ENCODE results near the gene KRTAP10-10. TPM values are rescaled to one million over a fixed set of nuclear protein-coding genes. Genes with fewer than 3 reads are reported as not detected.

Gene KRTAP10-10, protein sequence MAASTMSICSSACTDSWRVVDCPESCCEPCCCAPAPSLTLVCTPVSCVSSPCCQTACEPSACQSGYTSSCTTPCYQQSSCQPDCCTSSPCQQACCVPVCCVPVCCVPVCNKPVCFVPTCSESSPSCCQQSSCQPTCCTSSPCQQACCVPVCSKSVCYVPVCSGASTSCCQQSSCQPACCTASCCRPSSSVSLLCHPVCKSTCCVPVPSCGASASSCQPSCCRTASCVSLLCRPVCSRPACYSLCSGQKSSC
- not detected in 2 replicates for total RNA-seq (2011; cell fraction: chromatin; rRNA removed; ENCODE audit: low replicate concordance)
- not detected in 2 replicates for total RNA-seq (2011; cell fraction: nucleolus; rRNA removed)
- not detected in 2 replicates for total RNA-seq (2011; cell fraction: nucleoplasm; rRNA removed)
- not detected in 2 replicates for total RNA-seq (2014; rRNA removed)
- not detected in 2 replicates for total RNA-seq (2014; rRNA removed; fragmentation: Illumina TruSeq; extraction: Trizol)
- not detected in 2 replicates for total RNA-seq (2015; rRNA removed; fragmentation: Illumina TruSeq; extraction: Trizol)
- total RNA-seq (2021): not detected in 2 replicates
- not detected in 2 replicates for polyA plus RNA-seq (2011; rRNA removed)
- not detected in 2 replicates for polyA plus RNA-seq (2011; cell fraction: cytosol; rRNA removed)
- not detected in 2 replicates for polyA plus RNA-seq (2011; cell fraction: nucleus; rRNA removed)
- polyA plus RNA-seq (2012): not detected in 2 replicates
- polyA plus RNA-seq (2014; fragmentation: Illumina TruSeq; extraction: Trizol): not detected in 2 replicates
- polyA plus RNA-seq (2014; fragmentation: Nextera tagmentation; extraction: Ambion mirVana): not detected
- not detected in 2 replicates for polyA plus RNA-seq (2014; rRNA removed)
- not detected in 2 replicates for polyA minus RNA-seq (2011; rRNA and poly(A)+ RNA removed)
- not detected in 2 replicates for polyA minus RNA-seq (2011; cell fraction: cytosol; rRNA and poly(A)+ RNA removed)
- polyA minus RNA-seq (2011; cell fraction: nucleus; rRNA and poly(A)+ RNA removed): not detected in 2 replicates
- not detected for Bru-seq, nascent RNA
- BruChase-seq, experiment 1, labeled RNA remaining after a 2-hour chase: not detected
- BruChase-seq, experiment 2, labeled RNA remaining after a 6-hour chase: not detected
- long read RNA-seq, experiment 1: 0 reads
- long read RNA-seq, experiment 2: 0 reads
- long read RNA-seq, experiment 3: 0 reads

DNA sequence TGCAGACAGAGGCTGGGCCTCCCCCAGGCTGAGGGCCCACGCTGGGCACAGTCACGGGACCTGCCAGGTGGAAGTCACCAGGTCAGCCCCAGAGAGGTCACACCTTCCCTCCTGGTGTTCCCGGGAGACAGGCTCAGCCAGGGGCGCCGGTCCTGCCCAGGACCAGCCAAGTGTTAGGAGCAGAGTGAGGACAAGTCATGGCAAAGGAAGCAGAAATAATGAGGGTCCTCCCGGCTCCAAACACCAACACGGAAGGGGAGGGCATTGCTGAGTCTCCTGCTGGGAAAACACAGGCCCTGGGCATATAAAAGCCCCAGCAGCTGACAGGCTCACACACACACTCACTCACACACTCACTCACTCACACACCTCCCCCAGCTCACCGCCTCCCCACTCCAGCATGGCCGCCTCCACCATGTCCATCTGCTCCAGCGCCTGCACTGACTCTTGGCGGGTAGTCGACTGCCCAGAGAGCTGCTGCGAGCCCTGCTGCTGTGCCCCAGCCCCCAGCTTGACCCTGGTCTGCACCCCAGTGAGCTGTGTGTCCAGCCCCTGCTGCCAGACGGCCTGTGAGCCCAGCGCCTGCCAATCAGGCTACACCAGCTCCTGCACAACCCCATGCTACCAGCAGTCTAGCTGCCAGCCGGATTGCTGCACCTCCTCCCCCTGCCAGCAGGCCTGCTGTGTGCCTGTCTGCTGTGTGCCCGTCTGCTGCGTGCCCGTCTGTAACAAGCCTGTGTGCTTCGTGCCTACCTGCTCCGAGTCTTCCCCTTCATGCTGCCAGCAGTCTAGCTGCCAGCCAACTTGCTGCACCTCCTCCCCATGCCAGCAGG lies at the start of gene KRTAP10-10:
Gene KRTAP10-10, plus strand, starts transcription at position 339 of the 833 bp plus-strand sequence. Its CDS starts 62 bp downstream, at position 401.
- intact Hi-C loops (cut with micrococcal nuclease) (no loop called here), in situ Hi-C loops (cut with MboI) (no loop called here)
- Histone ChIP-seq H3K79me2 (ENCODE audit: control insufficient read depth, insufficient read depth, low read length) (no peaks in the 10 kb centered on the region), H3K4me3 (no peak within 1 kb of the TSS), H3K27ac (ENCODE audit: extremely low read depth, low read depth, low read length) (no peak within 1 kb of the TSS), H3K4me1 (replicated peaks in 1 of 2; ENCODE audit: control insufficient read depth in 2 of 2, insufficient read depth in 2 of 2, low read length in 2 of 2) (peaks cover 0 to 3% of the 10 kb centered on the region in 2 experiments; a peak in 2 of 5 replicates), H2AFZ (ENCODE audit: low read depth, low read length) (no peak within 1 kb of the TSS), H3K9me1 (ENCODE audit: control insufficient read depth, insufficient read depth, low read length) (no peaks in the 10 kb centered on the region), H3K9me3 (replicated peaks; ENCODE audit: control insufficient read depth, insufficient read depth, low read depth, low read length) (no peaks in the 10 kb centered on the region), H3K4me2 (ENCODE audit: insufficient read depth, low read length) (no peak within 1 kb of the TSS), H3K9ac (ENCODE audit: insufficient read depth in 1 of 2, low read depth in 2 of 2, low read length in 2 of 2) (no peak within 1 kb of the TSS; a peak in 1 of 4 replicates), H4K20me1 (replicated peaks; ENCODE audit: control insufficient read depth, insufficient read depth, low read length) (no peaks in the 10 kb centered on the region), H3K27me3 (ENCODE audit: control insufficient read depth in 2 of 2, insufficient read depth in 2 of 2, low read length in 2 of 2) (peaks cover 0 to 6% of the 10 kb centered on the region in 2 experiments; a peak in 2 of 5 replicates), H3K36me3 (ENCODE audit: control insufficient read depth, insufficient read depth, low read length) (no peaks in the 10 kb centered on the region)
- no TSS peak for BruUV-seq (replicated peaks)
- FAIRE-seq (no peak), ATAC-seq (peak; percentile 36; the same call in 1 of the 3 replicates), DNase-seq (ENCODE audit: extremely low read depth in 1 of 4, low spot score in 3 of 4) (no peak)
- CTCF ChIA-PET (ENCODE audit: low intra/inter-chr PET ratio): no interaction called here
- WGBS (ENCODE audit: insufficient coverage, low coverage, missing lambda C conversion rate): 0% methylated on average over 21 of the region's 21 CpGs
- POLR2A ChIA-PET: interaction anchor here (0.6 kb wide), 2 partner anchors 12 to 13 kb away, joined by 3 read pairs; no protein-coding TSS in a partner anchor
- TF ChIP-seq BRF1 (IDR thresholded peaks at IDR 0.05; ENCODE audit: borderline replicate concordance, extremely low read depth, insufficient read length) (no peak), MCM2 (IDR thresholded peaks at IDR 0.05; ENCODE audit: low read depth) (no peak), PATZ1 (CRISPR knock-in tag; IDR thresholded peaks at IDR 0.05; ENCODE audit: borderline replicate concordance) (no peak), ESRRA (IDR thresholded peaks at IDR 0.05; ENCODE audit: borderline replicate concordance, low read depth) (no peak), ZNF124 (CRISPR knock-in tag; IDR thresholded peaks at IDR 0.05) (no peak), MTA2 (IDR thresholded peaks at IDR 0.05; ENCODE audit: low read depth) (no peak), SIN3A (IDR thresholded peaks at IDR 0.05; ENCODE audit: borderline replicate concordance in 2 of 2, control insufficient read depth in 1 of 2, low read depth in 2 of 2, low read length in 2 of 2) (no peak), ERF (CRISPR knock-in tag; IDR thresholded peaks at IDR 0.05) (no peak), NFE2L1 (tag; IDR thresholded peaks at IDR 0.05; ENCODE audit: borderline replicate concordance, low read depth) (no peak)
- TF ChIP-seq, protein P1, sequence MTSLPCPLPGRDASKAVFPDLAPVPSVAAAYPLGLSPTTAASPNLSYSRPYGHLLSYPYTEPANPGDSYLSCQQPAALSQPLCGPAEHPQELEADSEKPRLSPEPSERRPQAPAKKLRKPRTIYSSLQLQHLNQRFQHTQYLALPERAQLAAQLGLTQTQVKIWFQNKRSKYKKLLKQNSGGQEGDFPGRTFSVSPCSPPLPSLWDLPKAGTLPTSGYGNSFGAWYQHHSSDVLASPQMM (CRISPR knock-in tag; IDR thresholded peaks at IDR 0.05): no peak
- TF ChIP-seq, protein P2, sequence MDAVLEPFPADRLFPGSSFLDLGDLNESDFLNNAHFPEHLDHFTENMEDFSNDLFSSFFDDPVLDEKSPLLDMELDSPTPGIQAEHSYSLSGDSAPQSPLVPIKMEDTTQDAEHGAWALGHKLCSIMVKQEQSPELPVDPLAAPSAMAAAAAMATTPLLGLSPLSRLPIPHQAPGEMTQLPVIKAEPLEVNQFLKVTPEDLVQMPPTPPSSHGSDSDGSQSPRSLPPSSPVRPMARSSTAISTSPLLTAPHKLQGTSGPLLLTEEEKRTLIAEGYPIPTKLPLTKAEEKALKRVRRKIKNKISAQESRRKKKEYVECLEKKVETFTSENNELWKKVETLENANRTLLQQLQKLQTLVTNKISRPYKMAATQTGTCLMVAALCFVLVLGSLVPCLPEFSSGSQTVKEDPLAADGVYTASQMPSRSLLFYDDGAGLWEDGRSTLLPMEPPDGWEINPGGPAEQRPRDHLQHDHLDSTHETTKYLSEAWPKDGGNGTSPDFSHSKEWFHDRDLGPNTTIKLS (IDR thresholded peaks at IDR 0.05; ENCODE audit: borderline replicate concordance, low read depth): no peak

All from K562 (cell line).